ENCODE results near the gene ICAM1. TPM values are rescaled to one million over a fixed set of nuclear protein-coding genes. Genes with fewer than 3 reads are reported as not detected.

Gene ICAM1
- total RNA-seq, 1 experiment from 2014 or later: 2.3 TPM

GRCh38 chr19:10328558-10329429 is 57.9 kb downstream of the ICAM1 start:
- Mint-ChIP-seq H3K9me3 (no peaks in the 10 kb centered on the region; a peak in 1 of 5 replicates), H3K27me3 (ENCODE audit: low read depth) (no peaks in the 10 kb centered on the region), H3K27ac (no peak overlapping the region), H3K4me3 (no peak overlapping the region), H3K36me3 (ENCODE audit: insufficient read depth in 1 of 3, low read depth in 3 of 3) (peaks cover 19 to 70% (median 57%) of the 10 kb centered on the region in 3 experiments; a peak in 6 of 7 replicates), H3K4me1 (peaks cover 7 to 10% of the 10 kb centered on the region in 2 experiments)
- no peaks in the 10 kb centered on the region for H3K4me1 ChIP-seq (ENCODE audit: insufficient read depth, low read length)
- no peak for DNase-seq
- peaks cover 8% of the 10 kb centered on the region; the same call in 1 of the 2 replicates for H3K79me2 ChIP-seq (ENCODE audit: insufficient read depth, low read length)
- no CpG with 5 or more reads among the region's 41 CpGs for WGBS (ENCODE audit: extremely low coverage, insufficient read length, low lambda C conversion rate)
- H4K20me1 ChIP-seq (ENCODE audit: control insufficient read depth, insufficient read depth, insufficient read length): no peaks in the 10 kb centered on the region
- H2AFZ ChIP-seq (ENCODE audit: low read length): no peak overlapping the region
- no peak overlapping the region for H3K9ac ChIP-seq (ENCODE audit: extremely low read depth, insufficient read length, low read length)
- peaks cover 4% of the 10 kb centered on the region for H3K79me1 ChIP-seq (ENCODE audit: insufficient read depth, low read depth, low read length, poor library complexity, severe bottlenecking)
- H4K91ac ChIP-seq (ENCODE audit: insufficient read length, low read depth, low read length): no peak overlapping the region
- H3K9me3 ChIP-seq (ENCODE audit: control insufficient read depth, low read depth, low read length): no peaks in the 10 kb centered on the region
- H3K23me2 ChIP-seq (ENCODE audit: insufficient read length, low read depth, low read length, poor library complexity, severe bottlenecking): peaks cover 10% of the 10 kb centered on the region
- no peak overlapping the region for H3T11ph ChIP-seq (ENCODE audit: low read length)
- no peak overlapping the region for H2BK20ac ChIP-seq (ENCODE audit: low read depth, low read length, poor library complexity, severe bottlenecking)
- H3K14ac ChIP-seq (ENCODE audit: insufficient read depth, low read length): no peak overlapping the region
- H3K18ac ChIP-seq (ENCODE audit: insufficient read length, low read depth, low read length): no peak overlapping the region
- H2BK5ac ChIP-seq (ENCODE audit: insufficient read length, low read length): no peak overlapping the region
- no peak overlapping the region for H2AK5ac ChIP-seq (ENCODE audit: insufficient read length, low read length)
- H3K4me2 ChIP-seq (ENCODE audit: insufficient read depth, insufficient read length, low read length): no peak overlapping the region
- H3K4ac ChIP-seq (ENCODE audit: low read depth, low read length): no peak overlapping the region
- no peak overlapping the region for H2BK120ac ChIP-seq (ENCODE audit: low read depth, low read length, poor library complexity, severe bottlenecking)
- no peaks in the 10 kb centered on the region for H3K27me3 ChIP-seq (ENCODE audit: insufficient read depth, low read length)
- H4K8ac ChIP-seq (replicated peaks; ENCODE audit: insufficient read length, low read depth, low read length): no peak overlapping the region
- TF ChIP-seq CTCF (conservative IDR thresholded peaks at IDR 0.05): no peak
- no peak overlapping the region for H3K23ac ChIP-seq (ENCODE audit: insufficient read length, low read depth, low read length)
- H2BK12ac ChIP-seq (ENCODE audit: insufficient read length, low read depth, low read length): no peak overlapping the region
- H3K27ac ChIP-seq (ENCODE audit: insufficient read length, low read depth, low read length): no peak overlapping the region
- H3K56ac ChIP-seq (ENCODE audit: insufficient read length, low read depth, low read length): no peak overlapping the region
- no peak overlapping the region for H4K5ac ChIP-seq (ENCODE audit: insufficient read length, low read depth, low read length)
- H2BK15ac ChIP-seq (ENCODE audit: low read depth, low read length): no peak overlapping the region
